Measurements from ENCODE around the gene SNURF. TPM values are rescaled to one million over a fixed set of nuclear protein-coding genes. Genes with fewer than 3 reads are reported as not detected.

SNURF gene
- total RNA-seq, result 9.6 and 16.3 TPM in 2 replicates

GRCh38 chr15:24954783-24955530 lies at the start of gene SNURF, which contains the start of gene SNRPN:
TSS of gene SNURF (plus strand) at chr15:24954987. CDS start at chr15:24955049, 62 bp downstream.
TSS of gene SNRPN (plus strand) at chr15:24954987. CDS start at chr15:24974454, 19,467 bp downstream.

Small RNA genes within 50 kb of the gene (small RNA-seq; reads per million reads assigned to genes)
- not detected for gene AC090602.1
- not detected for gene AC124312.4
- not detected for gene AC124312.5

Other genes starting within 250 kb of the SNURF start
- gene SNRPN, start within 50 bp of the SNURF start, total RNA-seq, result 86.7 and 113 TPM in 2 replicates